Measurements from ENCODE around the gene FEV.

The FEV gene

GRCh38 chr2:219009294-219009693 lies 24.3 kb upstream of the FEV start:
- Histone ChIP-seq H3K4me1 (ENCODE audit: control insufficient read depth, insufficient read depth, low read length) (no peaks in the 10 kb centered on the region), H3K4me3 (ENCODE audit: low read length) (no peak overlapping the region), H3K27ac (ENCODE audit: low read depth, low read length) (no peak overlapping the region), H3K9ac (ENCODE audit: low read length) (no peak overlapping the region), H3K27me3 (ENCODE audit: control insufficient read depth, insufficient read depth, low read length) (peaks cover 2% of the 10 kb centered on the region), H3K36me3 (ENCODE audit: control insufficient read depth, insufficient read depth, low read length) (no peaks in the 10 kb centered on the region)

- Histone ChIP-seq H3K4me3 (ENCODE audit: low read length) (no peak overlapping the region), H3K36me3 (ENCODE audit: control insufficient read depth, insufficient read depth, low read length) (no peaks in the 10 kb centered on the region), H3K27ac (ENCODE audit: low read depth, low read length) (no peak overlapping the region), H3K9ac (ENCODE audit: low read length) (no peak overlapping the region), H3K27me3 (ENCODE audit: control insufficient read depth, insufficient read depth, low read length) (peaks cover 39% of the 10 kb centered on the region), H3K4me1 (ENCODE audit: control insufficient read depth, insufficient read depth, low read length) (peaks cover 3% of the 10 kb centered on the region)
Measured at GRCh38 chr2:219003979-219004378, 19.0 kb upstream of the FEV start.

- Histone ChIP-seq H3K4me1 (ENCODE audit: control insufficient read depth, insufficient read depth, low read length) (peaks cover 3% of the 10 kb centered on the region), H3K27ac (ENCODE audit: low read depth, low read length) (no peak overlapping the region), H3K9ac (ENCODE audit: low read length) (no peak overlapping the region), H3K36me3 (ENCODE audit: control insufficient read depth, insufficient read depth, low read length) (no peaks in the 10 kb centered on the region), H3K4me3 (ENCODE audit: low read length) (no peak overlapping the region), H3K27me3 (ENCODE audit: control insufficient read depth, insufficient read depth, low read length) (peaks cover 39% of the 10 kb centered on the region)
Measured at GRCh38 chr2:219003267-219003634, 18.3 kb upstream of the FEV start.

- Histone ChIP-seq H3K36me3 (ENCODE audit: control insufficient read depth, insufficient read depth, low read length) (no peaks in the 10 kb centered on the region), H3K9ac (ENCODE audit: low read length) (no peak overlapping the region), H3K27me3 (ENCODE audit: control insufficient read depth, insufficient read depth, low read length) (peaks cover 39% of the 10 kb centered on the region), H3K4me1 (ENCODE audit: control insufficient read depth, insufficient read depth, low read length) (peaks cover 3% of the 10 kb centered on the region), H3K4me3 (ENCODE audit: low read length) (peak overlapping the region; percentile 53), H3K27ac (ENCODE audit: low read depth, low read length) (no peak overlapping the region)
Measured at GRCh38 chr2:219002395-219003266, 17.6 kb upstream of the FEV start.

- Histone ChIP-seq H3K4me1 (ENCODE audit: control insufficient read depth, insufficient read depth, low read length) (peaks cover 3% of the 10 kb centered on the region), H3K4me3 (ENCODE audit: low read length) (peak overlapping the region; percentile 53), H3K27ac (ENCODE audit: low read depth, low read length) (no peak overlapping the region), H3K27me3 (ENCODE audit: control insufficient read depth, insufficient read depth, low read length) (peaks cover 39% of the 10 kb centered on the region), H3K9ac (ENCODE audit: low read length) (no peak overlapping the region), H3K36me3 (ENCODE audit: control insufficient read depth, insufficient read depth, low read length) (no peaks in the 10 kb centered on the region)
Measured at GRCh38 chr2:219001577-219002394, 16.8 kb upstream of the FEV start.

- Histone ChIP-seq H3K9ac (ENCODE audit: low read length) (no peak overlapping the region), H3K36me3 (ENCODE audit: control insufficient read depth, insufficient read depth, low read length) (no peaks in the 10 kb centered on the region)
Measured at GRCh38 chr2:219001100-219001576, 16.2 kb upstream of the FEV start.

GRCh38 chr2:219000569-219000960 lies 15.6 kb upstream of the FEV start:
- Histone ChIP-seq H3K4me1 (ENCODE audit: control insufficient read depth, insufficient read depth, low read length) (peaks cover 9% of the 10 kb centered on the region), H3K27ac (ENCODE audit: low read depth, low read length) (no peak overlapping the region), H3K27me3 (ENCODE audit: control insufficient read depth, insufficient read depth, low read length) (peaks cover 45% of the 10 kb centered on the region), H3K9ac (ENCODE audit: low read length) (no peak overlapping the region), H3K36me3 (ENCODE audit: control insufficient read depth, insufficient read depth, low read length) (no peaks in the 10 kb centered on the region), H3K4me3 (ENCODE audit: low read length) (peak overlapping the region; percentile 17)

More at GRCh38 chr2:219001100-219001576, 16.2 kb upstream of the FEV start:
- Histone ChIP-seq H3K4me3 (ENCODE audit: low read length) (peak overlapping the region; percentile 17), H3K4me1 (ENCODE audit: control insufficient read depth, insufficient read depth, low read length) (peaks cover 5% of the 10 kb centered on the region), H3K27ac (ENCODE audit: low read depth, low read length) (no peak overlapping the region), H3K27me3 (ENCODE audit: control insufficient read depth, insufficient read depth, low read length) (peaks cover 41% of the 10 kb centered on the region)

- H3K9ac ChIP-seq (ENCODE audit: low read length) = no peak overlapping the region
- H3K4me3 ChIP-seq (ENCODE audit: low read length) = no peak overlapping the region
- H3K27me3 ChIP-seq (ENCODE audit: control insufficient read depth, insufficient read depth, low read length) = peaks cover 50% of the 10 kb centered on the region
- no peaks in the 10 kb centered on the region for H3K36me3 ChIP-seq (ENCODE audit: control insufficient read depth, insufficient read depth, low read length)
- H3K4me1 ChIP-seq (ENCODE audit: control insufficient read depth, insufficient read depth, low read length) = peaks cover 10% of the 10 kb centered on the region
- H3K27ac ChIP-seq (ENCODE audit: low read depth, low read length) = no peak overlapping the region
Measured at GRCh38 chr2:218999881-219000568, 15.0 kb upstream of the FEV start.

- Histone ChIP-seq H3K27me3 (ENCODE audit: control insufficient read depth, insufficient read depth, low read length) (peaks cover 53% of the 10 kb centered on the region), H3K4me3 (ENCODE audit: low read length) (no peak overlapping the region), H3K27ac (ENCODE audit: low read depth, low read length) (no peak overlapping the region), H3K4me1 (ENCODE audit: control insufficient read depth, insufficient read depth, low read length) (peaks cover 10% of the 10 kb centered on the region), H3K9ac (ENCODE audit: low read length) (no peak overlapping the region), H3K36me3 (ENCODE audit: control insufficient read depth, insufficient read depth, low read length) (no peaks in the 10 kb centered on the region)
Measured at GRCh38 chr2:218999021-218999880, 14.3 kb upstream of the FEV start.

GRCh38 chr2:218998414-218999002 lies 13.5 kb upstream of the FEV start:
- H3K4me3 ChIP-seq (ENCODE audit: low read length) = no peak overlapping the region
- H3K27me3 ChIP-seq (ENCODE audit: control insufficient read depth, insufficient read depth, low read length) = peaks cover 56% of the 10 kb centered on the region
- H3K36me3 ChIP-seq (ENCODE audit: control insufficient read depth, insufficient read depth, low read length) = no peaks in the 10 kb centered on the region
- H3K9ac ChIP-seq (ENCODE audit: low read length) = no peak overlapping the region
- no peak overlapping the region for H3K27ac ChIP-seq (ENCODE audit: low read depth, low read length)
- peaks cover 10% of the 10 kb centered on the region for H3K4me1 ChIP-seq (ENCODE audit: control insufficient read depth, insufficient read depth, low read length)

GRCh38 chr2:218997731-218998130 lies 12.7 kb upstream of the FEV start:
- Histone ChIP-seq H3K4me1 (ENCODE audit: control insufficient read depth, insufficient read depth, low read length) (peaks cover 10% of the 10 kb centered on the region), H3K9ac (ENCODE audit: low read length) (no peak overlapping the region), H3K27ac (ENCODE audit: low read depth, low read length) (no peak overlapping the region), H3K27me3 (ENCODE audit: control insufficient read depth, insufficient read depth, low read length) (peaks cover 56% of the 10 kb centered on the region), H3K4me3 (ENCODE audit: low read length) (no peak overlapping the region), H3K36me3 (ENCODE audit: control insufficient read depth, insufficient read depth, low read length) (no peaks in the 10 kb centered on the region)
